Psoas muscle (tissue), 8 donors: ENCODE measurements around the gene SRGAP3. TPM values are rescaled to one million over a fixed set of nuclear protein-coding genes. Genes with fewer than 3 reads are reported as not detected.
A peak's percentile ranks its signal among the peaks of the same experiment; 100 is the strongest.

ENCODE experiments used
- ATAC-seq, 4 donors: fragments of 200-7000 bp; cut with Tn5 transposase; one replicate each; pipeline ENCODE4 v1.9.1; 2020; ENCODE audit warnings: moderate library complexity in 3 of 4, mild to moderate bottlenecking in 2 of 4
- DNase-seq, 2 donors: peaks; one replicate each; pipeline ENCODE4 v3.0.0-alpha.2; 2020
- H3K27ac ChIP-seq: fragments of 200-600 bp; one replicate; pipeline ENCODE4 v1.8.0; 2022
- H3K27me3 ChIP-seq, 3 donors: fragments of 200-600 bp in 1 of 3; one replicate each; pipeline versions ENCODE4 v1.6.1 to v1.8.0; 2013 to 2022; ENCODE audit warnings: low read length in 2 of 3, mild to moderate bottlenecking in 2 of 3, moderate library complexity in 1 of 3; ENCODE audit not compliant: insufficient read depth in 3 of 3
- H3K36me3 ChIP-seq, 2 donors: fragments of 200-600 bp in 1 of 2; one replicate each; pipeline versions ENCODE4 v1.6.1 to v1.8.0; 2013 to 2022; ENCODE audit warnings: low read depth in 1 of 2, mild to moderate bottlenecking in 1 of 2, moderate library complexity in 1 of 2; ENCODE audit not compliant: insufficient read depth in 1 of 2
- H3K4me1 ChIP-seq: fragments of 200-600 bp; one replicate; pipeline ENCODE4 v1.8.0; 2022
- H3K4me3 ChIP-seq: fragments of 200-600 bp; one replicate; pipeline ENCODE4 v1.8.0; 2022; ENCODE audit warnings: mild to moderate bottlenecking
- H3K9me3 ChIP-seq: fragments of 200-600 bp; one replicate; pipeline ENCODE4 v1.8.0; 2022
- WGBS, 3 donors: extraction: QIAGEN DNeasy Blood & Tissue Kit; methylation state at CpG; one replicate each; pipeline versions ENCODE4 v1.1.6 to v1.1.7; 2013; 5-methylcytosine and 5-hydroxymethylcytosine counted together
- intact Hi-C, 2 donors: fragments of 100-400 bp; cut with DNase I; formaldehyde crosslinking; loops; one replicate each; pipeline versions ENCODE4 v1.11.0 to v1.14.2; 2022
- polyA plus RNA-seq, 3 donors: library from polyadenylated mRNA; stranded (reverse); fragments of 200-250 nt; gene quantifications; one replicate each; pipeline ENCODE4 v1.2.3, GENCODE V29; 2013
- total RNA-seq, 4 donors: library from RNA; stranded (reverse); fragmentation: NEBNext Ultra II Directional in 2 of 4; extraction: Animal tissue kit (Norgen Biotek cat#: 25700) in 2 of 4; gene quantifications; one replicate each; pipeline versions ENCODE4 v1.2.1 to v1.2.4, GENCODE V29; 2021 to 2023
- TF ChIP-seq, protein P1 (sequence below): fragments of 200-600 bp; IDR thresholded peaks from one replicate; pipeline ENCODE4 v1.8.0; 2022; ENCODE audit warnings: antibody characterized with exemption
- donor health status: healthy with polysubstance abuse.
- donor health status: DM: no; HTN: no; CAD: no; lungs with moderate emphysema.
- donor health status: Bipolar disorder and iron deficiency.
- donor health status: healthy.
- donor health status: DM: yes; HTN: yes; CAD: no.
- donor health status: DM: no; HTN: no; CAD: no.
- donor health status: DM: no; HTN: no; CAD: no.
- donor health status: DM: yes; HTN: yes; CAD: no.

The SRGAP3 gene
- total and polyA plus RNA-seq, 7 donors: 0.77 to 7.6 (median 1.9) TPM

DNA sequence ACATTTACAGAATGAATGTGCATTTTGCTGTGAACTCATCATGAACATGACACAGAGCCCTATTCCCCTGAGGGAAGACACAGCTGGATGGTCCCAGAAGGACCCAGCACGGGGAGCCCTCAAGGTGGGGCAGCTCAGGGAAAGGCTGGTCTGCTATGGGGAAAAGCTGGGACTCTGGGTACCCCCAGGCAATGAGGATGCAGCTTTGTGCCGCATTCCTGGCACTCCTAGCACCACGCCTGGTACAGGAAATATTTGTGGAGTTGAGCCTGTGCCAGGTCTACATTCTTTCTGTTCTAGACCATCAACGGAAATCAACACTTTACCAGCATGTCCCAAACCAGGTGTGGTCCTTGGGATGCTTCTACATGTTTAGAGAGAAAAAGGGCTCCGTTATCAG lies 74.0 kb downstream of the SRGAP3 start:
- 62 to 72% (median 64%) methylated on average over 5 of the region's 5 CpGs for WGBS, 3 donors
- Histone ChIP-seq H3K9me3 (no peaks in the 10 kb centered on the region), H3K36me3 (no peaks in the 10 kb centered on the region), H3K27me3 (no peaks in the 10 kb centered on the region), H3K4me3 (no peak overlapping the region), H3K4me1 (no peaks in the 10 kb centered on the region), H3K27ac (no peak overlapping the region)
- TF ChIP-seq, protein P1, sequence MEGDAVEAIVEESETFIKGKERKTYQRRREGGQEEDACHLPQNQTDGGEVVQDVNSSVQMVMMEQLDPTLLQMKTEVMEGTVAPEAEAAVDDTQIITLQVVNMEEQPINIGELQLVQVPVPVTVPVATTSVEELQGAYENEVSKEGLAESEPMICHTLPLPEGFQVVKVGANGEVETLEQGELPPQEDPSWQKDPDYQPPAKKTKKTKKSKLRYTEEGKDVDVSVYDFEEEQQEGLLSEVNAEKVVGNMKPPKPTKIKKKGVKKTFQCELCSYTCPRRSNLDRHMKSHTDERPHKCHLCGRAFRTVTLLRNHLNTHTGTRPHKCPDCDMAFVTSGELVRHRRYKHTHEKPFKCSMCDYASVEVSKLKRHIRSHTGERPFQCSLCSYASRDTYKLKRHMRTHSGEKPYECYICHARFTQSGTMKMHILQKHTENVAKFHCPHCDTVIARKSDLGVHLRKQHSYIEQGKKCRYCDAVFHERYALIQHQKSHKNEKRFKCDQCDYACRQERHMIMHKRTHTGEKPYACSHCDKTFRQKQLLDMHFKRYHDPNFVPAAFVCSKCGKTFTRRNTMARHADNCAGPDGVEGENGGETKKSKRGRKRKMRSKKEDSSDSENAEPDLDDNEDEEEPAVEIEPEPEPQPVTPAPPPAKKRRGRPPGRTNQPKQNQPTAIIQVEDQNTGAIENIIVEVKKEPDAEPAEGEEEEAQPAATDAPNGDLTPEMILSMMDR: no peak
- intact Hi-C loops: no loop called here
- ATAC-seq: no peak
- no peak for DNase-seq

- H3K4me3 ChIP-seq: no peak overlapping the region
- ATAC-seq (no peak), DNase-seq (no peak)
- no peaks in the 10 kb centered on the region for H3K4me1 ChIP-seq
- intact Hi-C loops: no loop called here
- H3K36me3 ChIP-seq: no peaks in the 10 kb centered on the region
- TF ChIP-seq, protein P1: no peak
- H3K27me3 ChIP-seq: no peaks in the 10 kb centered on the region
- H3K27ac ChIP-seq: no peak overlapping the region
- 76 to 84% (median 78%) methylated on average over 5 of the region's 5 CpGs for WGBS, 3 donors
- H3K9me3 ChIP-seq: no peaks in the 10 kb centered on the region
These were observed 76.0 kb downstream of the SRGAP3 start for GRCh38 chr3:9173445-9173844.

DNA sequence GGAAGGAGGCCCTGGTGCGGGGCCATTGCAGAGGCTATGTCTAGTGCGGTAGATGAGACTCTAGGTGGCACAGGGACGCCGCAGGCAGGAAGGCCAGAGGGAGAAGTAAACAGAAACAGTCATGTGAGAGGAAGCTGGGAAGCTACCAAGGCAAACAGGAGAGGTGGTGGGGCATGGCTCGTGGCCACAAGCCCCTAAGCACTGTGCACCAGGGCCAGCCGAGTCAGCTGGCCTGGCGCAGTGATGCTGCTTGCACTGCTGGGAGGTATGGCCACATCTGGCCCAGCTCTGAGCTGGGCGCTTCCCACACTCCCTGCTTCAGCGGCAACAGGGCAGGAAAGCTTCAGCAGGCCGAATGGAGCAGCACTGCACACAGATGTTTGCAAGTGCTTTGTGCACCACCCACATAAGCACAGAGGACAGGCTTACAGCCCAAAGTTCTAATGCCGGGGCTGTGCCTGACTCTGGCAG lies 76.6 kb downstream of the SRGAP3 start:
- intact Hi-C loops: no loop called here
- no peak overlapping the region for H3K27ac ChIP-seq
- H3K4me1 ChIP-seq: no peaks in the 10 kb centered on the region
- no peaks in the 10 kb centered on the region for H3K9me3 ChIP-seq
- WGBS, 3 donors: 57 to 62% (median 57%) methylated on average over 11 of the region's 11 CpGs
- TF ChIP-seq, protein P1: no peak
- H3K27me3 ChIP-seq: no peaks in the 10 kb centered on the region
- no peaks in the 10 kb centered on the region for H3K36me3 ChIP-seq
- H3K4me3 ChIP-seq: no peak overlapping the region
- ATAC-seq (peak in 1 of 4 donors; percentile 30), DNase-seq (no peak)

DNA sequence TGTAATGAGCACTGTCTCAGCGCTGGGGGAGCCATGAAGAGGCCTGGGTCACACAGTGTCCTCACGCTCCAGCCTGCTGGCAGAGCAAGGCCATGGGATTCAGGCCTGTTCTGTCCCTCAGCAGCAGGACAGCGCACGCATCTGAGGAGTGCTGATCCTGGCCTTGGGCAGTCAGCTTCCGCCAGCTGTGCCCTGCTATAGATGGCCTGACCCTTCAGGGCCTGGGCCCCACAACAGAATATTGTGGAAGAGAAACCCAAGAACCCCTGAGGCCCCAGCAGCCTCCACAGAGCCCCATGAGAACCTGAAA lies 78.6 kb downstream of the SRGAP3 start:
- intact Hi-C loops: no loop called here
- TF ChIP-seq, protein P1: no peak
- Histone ChIP-seq H3K9me3 (no peaks in the 10 kb centered on the region), H3K4me3 (no peak overlapping the region), H3K27me3 (no peaks in the 10 kb centered on the region), H3K36me3 (no peaks in the 10 kb centered on the region), H3K27ac (no peak overlapping the region), H3K4me1 (no peaks in the 10 kb centered on the region)
- ATAC-seq (no peak), DNase-seq (no peak)
- 96 to 98% (median 97%) methylated on average over 5 of the region's 5 CpGs for WGBS, 3 donors
